PC-3 (cell line): Measurements from ENCODE around the gene RND1. TPM values are rescaled to one million over a fixed set of nuclear protein-coding genes. Genes with fewer than 3 reads are reported as not detected.

Experiments
- ATAC-seq: fragments of 200-7000 bp; cut with Tn5 transposase; 2 replicates; pipeline ENCODE4 v1.9.1; 2020; ENCODE audit warnings: mild to moderate bottlenecking, moderate library complexity
- BruUV-seq: library from RNA; stranded (reverse); fragments of 400-500 nt; replicated peaks from 2 replicates; lab custom pipeline; 2021; lab: Mats Ljungman, UMichigan
- CTCF ChIA-PET: fragments of 300-600 bp; sonication (Branson Sonifier 250); formaldehyde crosslinking; loops from one replicate; lab custom pipeline; 2022; ENCODE audit warnings: antibody characterized with exemption; lab: Charles Lee
- POLR2A ChIA-PET: fragments of 300-600 bp; sonication (Branson Sonifier 250); formaldehyde crosslinking; loops from one replicate; lab custom pipeline; 2022; ENCODE audit warnings: antibody characterized with exemption; ENCODE audit not compliant: unreplicated experiment; lab: Charles Lee
- DNase-seq: peaks from one replicate; pipeline ENCODE4 v3.0.0-alpha.2; 2015
- H2AFZ ChIP-seq: fragments of 300-600 bp; sonication (generic); 2 replicates; pipeline ENCODE4 v1.6.0; 2016; ENCODE audit warnings: antibody characterized with exemption, low read length
- H3F3A ChIP-seq: fragments of 300-600 bp; sonication (generic); one replicate; pipeline ENCODE4 v1.6.0; 2017; ENCODE audit warnings: antibody characterized with exemption, low read length, control low read depth, mild to moderate bottlenecking; ENCODE audit not compliant: unreplicated experiment
- H3K27ac ChIP-seq: fragments of 300-600 bp; sonication (generic); 2 replicates; pipeline ENCODE4 v1.5.1; 2016; ENCODE audit warnings: mild to moderate bottlenecking, low read length
- H3K27me3 ChIP-seq: fragments of 300-600 bp; sonication (generic); 2 replicates; pipeline ENCODE4 v1.6.1; 2016; ENCODE audit warnings: low read length, mixed read lengths
- H3K36me3 ChIP-seq: fragments of 300-600 bp; sonication (generic); 2 replicates; pipeline ENCODE4 v1.6.1; 2016; ENCODE audit warnings: low read depth, mixed run types, low read length, mixed read lengths
- H3K4me1 ChIP-seq: fragments of 300-600 bp; sonication (generic); 2 replicates; pipeline ENCODE4 v1.5.1; 2016; ENCODE audit warnings: low read length; ENCODE audit not compliant: insufficient read depth
- H3K4me2 ChIP-seq: fragments of 300-600 bp; sonication (generic); 2 replicates; pipeline ENCODE4 v1.6.0; 2016; ENCODE audit warnings: low read length
- H3K4me3 ChIP-seq: fragments of 300-600 bp; sonication (generic); 2 replicates; pipeline ENCODE4 v1.5.1; 2016; ENCODE audit warnings: mild to moderate bottlenecking, low read length, mixed read lengths
- H3K79me2 ChIP-seq: fragments of 300-600 bp; sonication (generic); 2 replicates; pipeline ENCODE4 v1.6.1; 2017; ENCODE audit warnings: low read length, mixed read lengths
- H3K9ac ChIP-seq: fragments of 300-600 bp; sonication (generic); 2 replicates; pipeline ENCODE4 v1.6.0; 2016; ENCODE audit warnings: mild to moderate bottlenecking, low read length
- H3K9me2 ChIP-seq: fragments of 300-600 bp; sonication (generic); replicated peaks from 2 replicates; pipeline ENCODE4 v1.6.1; 2016; ENCODE audit warnings: mixed run types, low read length, mixed read lengths
- H3K9me3 ChIP-seq: fragments of 300-600 bp; sonication (generic); 2 replicates; pipeline ENCODE4 v1.6.1; 2016; ENCODE audit warnings: low read length, mixed read lengths
- H4K20me1 ChIP-seq: fragments of 300-600 bp; sonication (generic); 2 replicates; pipeline ENCODE4 v1.6.1; 2016; ENCODE audit warnings: low read length, mixed read lengths
- EZH2 ChIP-seq: fragments of 300-600 bp; sonication (generic); IDR thresholded peaks from one replicate; pipeline ENCODE4 v1.6.1; 2017; ENCODE audit warnings: antibody characterized with exemption, mild to moderate bottlenecking, low read length; ENCODE audit not compliant: unreplicated experiment
- EZH2phosphoT487 ChIP-seq: fragments of 300-600 bp; sonication (generic); IDR thresholded peaks from 2 replicates; pipeline ENCODE4 v1.6.1; 2018; ENCODE audit warnings: mild to moderate bottlenecking, antibody characterized with exemption, low read length, borderline replicate concordance
- intact Hi-C: fragments of 100-400 bp; cut with micrococcal nuclease; formaldehyde crosslinking; loops from 2 replicates; pipeline ENCODE4 v1.9.0; 2023
- total RNA-seq: library from RNA; depleted of rRNA; stranded (reverse); fragments of >200 nt; gene quantifications from 2 replicates; pipeline ENCODE4 v1.2.3, GENCODE V29; 2014
- TF ChIP-seq, protein P1 (sequence below): fragments of 300-600 bp; sonication (generic); conservative IDR thresholded peaks from 2 replicates; pipeline ENCODE4 v1.5.1; 2017; ENCODE audit warnings: antibody characterized with exemption, low read depth, mild to moderate bottlenecking, low read length

Gene RND1
- total RNA-seq, 1 experiment from 2014 or later: 8.3 TPM

DNA sequence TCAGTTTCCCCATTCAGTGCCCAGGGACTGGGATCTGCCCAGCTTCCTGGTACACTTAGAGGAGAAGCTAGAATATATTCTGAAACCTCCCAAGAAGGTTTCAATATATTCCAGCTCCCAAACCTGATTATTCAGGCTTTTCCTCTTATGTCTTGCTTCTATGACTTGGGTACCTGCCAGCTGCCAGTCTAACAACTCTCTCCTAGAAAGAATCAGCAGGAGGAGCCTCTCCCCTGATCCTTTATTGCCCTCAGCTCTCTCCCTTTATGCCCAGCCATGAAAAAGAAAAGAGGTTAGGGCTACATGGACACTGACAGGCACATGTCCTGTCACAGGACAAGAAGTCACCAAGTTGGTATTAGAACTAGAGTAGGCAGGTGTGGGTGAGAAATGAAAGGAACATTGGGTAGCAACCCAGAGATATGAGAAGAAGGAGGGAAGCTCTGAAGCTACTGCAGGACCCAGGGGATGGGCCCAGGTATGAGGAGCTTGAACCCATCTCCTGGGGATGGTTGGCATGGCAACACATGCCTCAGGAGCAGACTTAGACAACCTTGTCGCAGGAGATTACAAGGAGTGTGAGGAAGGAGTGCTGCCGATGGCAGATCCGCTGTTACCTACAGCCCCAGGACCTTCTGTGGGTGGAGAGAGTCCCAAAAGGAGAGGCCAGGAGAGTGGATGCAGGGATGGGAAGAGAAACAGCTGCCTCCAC is 49.4 kb downstream of the RND1 start:
- Histone ChIP-seq H3K27ac (no peak overlapping the region), H3K4me3 (peak overlapping the region; percentile 86), H3K9ac (peak overlapping the region; percentile 69; the same call in 1 of the 2 replicates), H3K9me2 (no peaks in the 10 kb centered on the region), H3K36me3 (no peaks in the 10 kb centered on the region), H2AFZ (peak overlapping the region; percentile 97; the same call in 1 of the 2 replicates), H3K9me3 (no peaks in the 10 kb centered on the region), H3K79me2 (no peaks in the 10 kb centered on the region), H4K20me1 (no peaks in the 10 kb centered on the region), H3K4me2 (peak overlapping the region; percentile 95), H3F3A (no peaks in the 10 kb centered on the region), H3K27me3 (no peaks in the 10 kb centered on the region), H3K4me1 (peaks cover 29% of the 10 kb centered on the region)
- ATAC-seq: no peak
- POLR2A ChIA-PET: no interaction called here
- intact Hi-C loops: no loop called here
- DNase-seq: peak; percentile 41
- BruUV-seq: no TSS peak
- CTCF ChIA-PET: no interaction called here
- TF ChIP-seq, protein P1, sequence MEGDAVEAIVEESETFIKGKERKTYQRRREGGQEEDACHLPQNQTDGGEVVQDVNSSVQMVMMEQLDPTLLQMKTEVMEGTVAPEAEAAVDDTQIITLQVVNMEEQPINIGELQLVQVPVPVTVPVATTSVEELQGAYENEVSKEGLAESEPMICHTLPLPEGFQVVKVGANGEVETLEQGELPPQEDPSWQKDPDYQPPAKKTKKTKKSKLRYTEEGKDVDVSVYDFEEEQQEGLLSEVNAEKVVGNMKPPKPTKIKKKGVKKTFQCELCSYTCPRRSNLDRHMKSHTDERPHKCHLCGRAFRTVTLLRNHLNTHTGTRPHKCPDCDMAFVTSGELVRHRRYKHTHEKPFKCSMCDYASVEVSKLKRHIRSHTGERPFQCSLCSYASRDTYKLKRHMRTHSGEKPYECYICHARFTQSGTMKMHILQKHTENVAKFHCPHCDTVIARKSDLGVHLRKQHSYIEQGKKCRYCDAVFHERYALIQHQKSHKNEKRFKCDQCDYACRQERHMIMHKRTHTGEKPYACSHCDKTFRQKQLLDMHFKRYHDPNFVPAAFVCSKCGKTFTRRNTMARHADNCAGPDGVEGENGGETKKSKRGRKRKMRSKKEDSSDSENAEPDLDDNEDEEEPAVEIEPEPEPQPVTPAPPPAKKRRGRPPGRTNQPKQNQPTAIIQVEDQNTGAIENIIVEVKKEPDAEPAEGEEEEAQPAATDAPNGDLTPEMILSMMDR: no peak
- no peak for TF ChIP-seq EZH2
- TF ChIP-seq EZH2phosphoT487: no peak

DNA sequence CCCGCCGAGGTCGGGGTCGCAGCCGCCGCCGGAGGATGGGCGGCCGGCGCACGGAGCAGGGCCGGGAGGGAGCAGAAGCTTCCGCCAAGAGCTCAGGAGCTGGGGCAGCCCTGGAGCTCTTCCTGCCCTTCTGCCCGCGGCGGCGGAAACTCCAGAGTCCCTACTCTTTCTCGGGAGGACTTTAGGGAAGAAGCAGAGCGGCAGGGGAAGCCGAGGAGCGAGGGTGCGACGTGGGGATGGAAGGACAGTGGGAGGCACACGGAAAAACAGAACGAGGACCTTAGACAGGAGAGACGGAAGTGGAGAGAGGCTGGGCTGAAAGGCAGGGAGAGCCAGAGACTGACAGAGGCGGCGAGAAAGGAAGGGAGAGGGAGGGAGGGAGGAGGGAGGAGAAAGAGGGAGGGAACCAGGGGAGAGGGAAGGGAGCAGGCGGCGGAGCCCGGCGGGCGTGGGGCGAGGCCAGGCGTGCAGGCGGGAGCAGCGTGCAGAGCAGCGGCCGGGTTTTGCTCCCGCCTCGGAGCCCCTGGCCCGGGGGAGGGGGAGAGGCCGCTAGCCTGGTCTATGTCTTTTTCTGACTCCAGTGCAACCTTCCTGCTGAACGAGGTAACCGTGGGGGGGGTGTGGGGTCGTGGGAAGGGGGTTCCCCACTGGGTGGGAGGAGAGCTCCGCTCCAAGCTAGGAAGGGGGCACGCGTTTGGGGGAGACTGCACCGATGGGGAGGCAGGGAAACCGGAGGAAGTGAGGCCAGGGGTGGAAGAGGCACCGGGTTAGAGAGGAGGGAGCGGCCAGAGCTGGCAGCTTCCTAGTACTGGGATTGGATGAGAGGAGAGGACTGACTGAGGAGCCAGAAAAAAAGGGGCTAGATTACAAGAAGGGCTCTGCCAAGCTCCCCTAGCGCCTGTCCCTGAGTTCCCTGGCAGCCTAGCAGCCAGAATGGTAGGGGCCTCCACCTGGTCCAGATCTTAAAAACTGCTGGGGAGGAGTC is 50.3 kb downstream of the RND1 start:
- no TSS peak for BruUV-seq
- H3F3A ChIP-seq: no peaks in the 10 kb centered on the region
- DNase-seq (peak; percentile 81), ATAC-seq (peak; percentile 65)
- peak overlapping the region; percentile 95 for H3K4me2 ChIP-seq
- peak overlapping the region; percentile 30; the same call in 1 of the 2 replicates for H3K27ac ChIP-seq
- CTCF ChIA-PET: interaction anchor here (0.5 to 1.3 kb wide), 6 partner anchors 12 to 112 kb away, joined by 3 to 5 read pairs (median 3); no protein-coding TSS in a partner anchor
- POLR2A ChIA-PET: interaction anchor here (0.6 to 0.7 kb wide), 4 partner anchors 10 to 910 kb away, joined by 3 to 10 read pairs (median 6); partner anchors contain the start of gene ARF3
- H3K9me2 ChIP-seq: no peaks in the 10 kb centered on the region
- no peaks in the 10 kb centered on the region for H3K27me3 ChIP-seq
- TF ChIP-seq, protein P1: no peak
- no peak for TF ChIP-seq EZH2phosphoT487
- no peak for TF ChIP-seq EZH2
- intact Hi-C loops: no loop called here
- peak overlapping the region; percentile 69 for H3K9ac ChIP-seq
- no peaks in the 10 kb centered on the region for H3K36me3 ChIP-seq
- H4K20me1 ChIP-seq: no peaks in the 10 kb centered on the region
- H3K79me2 ChIP-seq: no peaks in the 10 kb centered on the region
- peak overlapping the region; percentile 86 for H3K4me3 ChIP-seq
- peak overlapping the region; percentile 97 for H2AFZ ChIP-seq
- H3K4me1 ChIP-seq: peaks cover 36% of the 10 kb centered on the region
- H3K9me3 ChIP-seq: no peaks in the 10 kb centered on the region
